Activated CD4-positive, alpha-beta memory T cell treated with anti-CD3 and anti-CD28 coated beads, Interleukin-2, amount 10 ng/mL, durations not matched to agents 7 days and 5 days (primary cell): ENCODE results near the gene ALG12. TPM values are rescaled to one million over a fixed set of nuclear protein-coding genes. Genes with fewer than 3 reads are reported as not detected.

Experiments used
- CTCF ChIA-PET: fragments of 350-600 bp; sonication (Branson Sonifier 250); formaldehyde crosslinking; loops from one replicate; lab custom pipeline; 2021; ENCODE audit warnings: antibody characterized with exemption, inconsistent platforms; lab: Charles Lee
- POLR2A ChIA-PET: fragments of 350-600 bp; sonication (Branson Sonifier 250); formaldehyde crosslinking; loops from one replicate; lab custom pipeline; 2021; ENCODE audit warnings: antibody characterized with exemption; lab: Charles Lee
- DNase-seq: peaks from one replicate; pipeline ENCODE4 v3.0.0-alpha.2; 2020
- H3K27ac Mint-ChIP-seq: one replicate; pipeline ENCODE4 v1.8.0; 2021; ENCODE audit warnings: mild to moderate bottlenecking, mixed read lengths
- H3K27me3 Mint-ChIP-seq: one replicate; pipeline ENCODE4 v1.8.0; 2021; ENCODE audit warnings: mixed read lengths
- H3K36me3 Mint-ChIP-seq: one replicate; pipeline ENCODE4 v1.8.0; 2021; ENCODE audit warnings: low read depth, mixed read lengths
- H3K4me1 Mint-ChIP-seq: one replicate; pipeline ENCODE4 v1.8.0; 2021; ENCODE audit warnings: mixed read lengths
- H3K4me3 Mint-ChIP-seq: one replicate; pipeline ENCODE4 v1.8.0; 2021; ENCODE audit warnings: mild to moderate bottlenecking, mixed read lengths
- H3K9me3 Mint-ChIP-seq: one replicate; pipeline ENCODE4 v1.8.0; 2021; ENCODE audit warnings: mixed read lengths
- total RNA-seq, 2 experiments: library from RNA; stranded (reverse); gene quantifications; one replicate each; pipeline ENCODE4 v1.2.3, GENCODE V29; 2021

Gene ALG12
- total RNA-seq: 10 to 100 TPM; 14.7 to 20.6 TPM

DNA sequence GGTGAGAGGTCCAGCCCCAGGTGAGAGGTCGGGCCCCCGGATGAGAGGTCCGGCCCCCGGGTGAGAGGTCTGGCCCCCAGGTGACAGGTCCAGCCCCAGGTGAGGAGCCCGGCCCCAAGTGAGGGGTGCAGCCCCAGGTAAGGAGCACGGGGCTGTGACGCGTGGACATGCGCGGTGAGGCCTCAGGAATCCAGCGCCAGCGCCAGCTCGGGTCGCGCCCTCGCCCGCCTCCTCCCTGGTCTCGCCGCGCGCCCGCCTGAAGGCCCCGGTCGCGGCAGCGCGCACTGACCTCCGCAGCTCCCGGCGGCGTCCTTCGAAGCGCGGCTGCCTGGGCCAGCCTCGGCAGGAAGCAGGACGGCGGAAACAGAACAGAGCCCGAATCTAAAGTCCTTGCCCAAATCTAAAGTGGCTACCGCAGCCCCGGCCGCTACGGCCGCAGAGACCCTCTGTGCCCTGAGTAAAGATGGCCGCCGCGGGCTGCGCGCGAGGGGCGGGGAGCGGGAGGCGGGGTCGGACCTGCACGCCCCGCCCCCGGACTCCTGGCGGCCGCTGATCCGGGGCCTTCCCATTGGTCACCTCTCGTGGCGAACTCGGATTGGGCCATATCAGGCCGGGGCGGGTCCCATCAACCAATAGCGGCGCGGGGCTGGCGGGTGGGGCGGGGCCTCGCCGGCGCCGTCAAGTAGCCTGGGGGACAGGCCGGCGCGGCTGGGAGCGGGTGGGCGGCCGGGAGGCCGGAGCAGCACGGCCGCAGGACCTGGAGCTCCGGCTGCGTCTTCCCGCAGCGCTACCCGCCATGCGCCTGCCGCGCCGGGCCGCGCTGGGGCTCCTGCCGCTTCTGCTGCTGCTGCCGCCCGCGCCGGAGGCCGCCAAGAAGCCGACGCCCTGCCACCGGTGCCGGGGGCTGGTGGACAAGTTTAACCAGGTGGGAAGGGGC lies at the start of gene ALG12, which contains the start of gene CRELD2:
Gene ALG12 (minus strand): TSS at position 465 of the 937 bp plus-strand sequence. CDS start 4,673 bp downstream, outside the sequence.
Gene CRELD2 (plus strand): TSS at position 661 of the 937 bp plus-strand sequence. CDS start 136 bp downstream, at position 797.
- no peaks in the 10 kb centered on the region for H3K27me3 Mint-ChIP-seq
- ChIA-PET POLR2A (interaction anchor here (0.5 to 3.9 kb wide), 18 partner anchors 8 to 151 kb away, joined by 3 to 23 read pairs (median 4); partner anchors contain the start of gene PIM3), CTCF (interaction anchor here (0.7 to 1.9 kb wide), 3 partner anchors 31 to 151 kb away, joined by 3 to 9 read pairs (median 3); no protein-coding TSS in a partner anchor)
- H3K4me1 Mint-ChIP-seq: peaks cover 24% of the 10 kb centered on the region
- peak; percentile 97 for DNase-seq
- H3K9me3 Mint-ChIP-seq: no peaks in the 10 kb centered on the region
- peak within 1 kb of the TSS; percentile 81 for H3K27ac Mint-ChIP-seq
- peaks cover 18% of the 10 kb centered on the region for H3K36me3 Mint-ChIP-seq
- peak within 1 kb of the TSS; percentile 80 for H3K4me3 Mint-ChIP-seq

DNA sequence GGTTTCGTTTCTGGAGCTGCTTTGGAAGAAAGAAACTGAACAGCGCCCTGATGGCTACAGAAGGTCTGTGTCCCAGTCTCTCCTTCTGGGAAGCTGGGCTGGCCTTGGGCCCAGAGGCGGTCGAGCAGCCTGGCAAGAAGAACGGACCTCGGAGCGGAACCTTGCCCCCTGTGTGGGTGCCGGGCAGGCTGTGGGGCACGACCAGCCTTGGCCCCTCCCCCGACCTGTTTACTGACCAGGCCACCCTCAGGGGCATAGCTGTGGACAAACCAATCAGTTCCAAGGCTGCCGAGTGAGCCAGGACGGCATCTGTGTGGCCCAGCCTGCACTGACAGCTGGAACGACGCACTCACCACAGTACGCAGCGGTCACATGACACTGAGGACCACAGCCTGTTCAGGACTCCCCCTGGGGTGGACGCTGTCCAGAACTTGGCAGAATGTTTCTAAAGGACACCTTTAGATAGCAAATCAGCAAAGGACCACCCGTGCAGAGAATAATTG lies 49.5 kb upstream of the ALG12 start:
- ChIA-PET CTCF (interaction anchor here (1.3 kb wide), 1 partner anchor 37 kb away, joined by 5 read pairs; no protein-coding TSS in a partner anchor), POLR2A (interaction anchor here (2.9 kb wide), 1 partner anchor 31 kb away, joined by 14 read pairs; no protein-coding TSS in a partner anchor)
- H3K4me3 Mint-ChIP-seq: no peak overlapping the region
- no peaks in the 10 kb centered on the region for H3K27me3 Mint-ChIP-seq
- no peak overlapping the region for H3K27ac Mint-ChIP-seq
- peaks cover 39% of the 10 kb centered on the region for H3K4me1 Mint-ChIP-seq
- no peaks in the 10 kb centered on the region for H3K9me3 Mint-ChIP-seq
- DNase-seq: no peak
- peaks cover 23% of the 10 kb centered on the region for H3K36me3 Mint-ChIP-seq

DNA sequence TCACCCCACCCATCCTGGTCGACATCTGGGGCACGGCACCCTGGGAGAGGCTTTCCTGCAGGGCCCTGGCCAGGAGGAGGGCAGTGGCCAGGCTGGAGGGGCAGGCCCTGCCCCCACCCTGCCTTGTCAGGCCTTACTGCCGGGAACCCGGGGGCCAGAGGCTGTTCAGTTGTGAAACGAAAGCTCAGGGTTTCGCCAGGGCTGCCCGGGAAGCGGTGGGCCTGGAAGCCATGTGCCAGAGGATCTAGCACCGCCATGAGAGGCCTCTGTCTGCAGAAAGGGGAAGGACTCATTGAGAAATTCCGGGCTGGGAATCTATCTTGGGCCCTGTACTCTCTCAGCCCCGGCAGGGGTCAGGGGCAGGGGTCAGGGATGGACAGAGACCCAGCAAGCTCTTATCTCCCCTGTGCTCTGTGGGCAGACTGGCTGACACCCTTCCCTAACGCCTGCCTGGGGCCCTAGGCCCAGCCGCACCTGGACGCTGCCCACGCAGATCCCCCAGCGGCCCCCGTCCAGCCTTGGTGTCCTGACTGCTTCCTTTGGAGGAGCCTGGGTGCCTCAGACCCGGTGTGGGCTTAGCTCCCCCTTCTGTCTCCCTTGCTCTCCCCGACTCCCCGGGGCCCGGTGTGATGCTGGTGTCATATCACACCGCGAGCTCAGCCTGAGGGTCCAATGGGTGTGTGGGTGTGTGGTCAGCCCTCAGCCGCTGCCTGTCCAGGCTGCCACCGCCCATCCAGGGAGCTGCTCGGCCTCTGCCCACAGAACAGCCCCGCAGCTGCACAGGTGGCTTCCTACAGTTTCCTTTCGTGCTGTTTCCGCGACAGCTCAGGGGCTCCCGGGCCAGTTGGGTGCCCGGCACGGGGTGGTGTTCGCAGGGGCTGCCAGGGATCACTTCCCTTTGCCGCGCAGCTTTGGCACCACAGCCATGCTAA lies 48.8 kb upstream of the ALG12 start:
- Mint-ChIP-seq H3K27ac (no peak overlapping the region), H3K27me3 (no peaks in the 10 kb centered on the region), H3K4me1 (peaks cover 42% of the 10 kb centered on the region), H3K36me3 (peaks cover 27% of the 10 kb centered on the region), H3K9me3 (no peaks in the 10 kb centered on the region), H3K4me3 (no peak overlapping the region)
- ChIA-PET CTCF (interaction anchor here (1.3 kb wide), 1 partner anchor 37 kb away, joined by 5 read pairs; no protein-coding TSS in a partner anchor), POLR2A (interaction anchor here (1.0 to 2.9 kb wide), 2 partner anchors 31 to 223 kb away, joined by 5 to 14 read pairs; no protein-coding TSS in a partner anchor)
- DNase-seq: no peak

DNA sequence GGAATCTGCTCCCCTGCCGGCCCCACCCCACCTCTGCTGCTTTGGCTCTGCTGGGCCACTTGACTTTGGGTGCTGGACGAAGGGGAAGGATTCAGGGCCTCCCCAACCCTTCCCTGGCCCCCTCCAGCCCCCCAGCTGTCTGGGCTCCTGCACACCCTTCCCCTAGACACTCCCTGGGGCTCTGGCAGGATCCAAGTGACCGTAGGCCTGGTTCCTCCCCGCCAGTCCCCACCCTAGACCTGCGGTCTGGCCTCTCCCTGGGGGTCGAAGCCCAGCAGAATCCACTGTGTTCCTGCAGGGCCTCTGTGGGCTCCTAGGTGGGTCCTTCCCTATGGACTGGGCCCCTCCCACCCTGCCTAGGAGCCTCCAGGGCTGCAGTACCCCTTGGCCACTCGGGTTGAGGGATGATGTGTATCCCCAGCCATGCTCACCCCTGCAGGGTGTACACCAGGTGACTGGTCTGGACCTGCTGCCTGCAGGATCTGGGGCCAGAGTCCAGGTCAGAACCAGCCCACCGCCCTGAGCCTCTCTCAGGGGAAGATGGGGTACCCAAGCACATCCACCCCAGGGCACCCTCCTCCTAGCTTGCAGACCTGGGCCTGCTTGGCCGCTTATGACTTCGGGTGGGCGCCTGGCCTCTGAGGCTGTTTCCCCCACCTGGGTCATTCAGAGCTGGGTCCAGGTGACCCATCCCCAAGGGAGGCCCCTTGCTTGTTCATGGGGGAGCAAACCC lies 48.0 kb upstream of the ALG12 start:
- H3K27ac Mint-ChIP-seq: no peak overlapping the region
- CTCF ChIA-PET: no interaction called here
- no peaks in the 10 kb centered on the region for H3K27me3 Mint-ChIP-seq
- DNase-seq: peak; percentile 17
- H3K4me1 Mint-ChIP-seq: peaks cover 41% of the 10 kb centered on the region
- H3K4me3 Mint-ChIP-seq: no peak overlapping the region
- POLR2A ChIA-PET: interaction anchor here (1.0 to 2.9 kb wide), 2 partner anchors 30 to 224 kb away, joined by 5 to 14 read pairs; no protein-coding TSS in a partner anchor
- no peaks in the 10 kb centered on the region for H3K9me3 Mint-ChIP-seq
- H3K36me3 Mint-ChIP-seq: peaks cover 33% of the 10 kb centered on the region

DNA sequence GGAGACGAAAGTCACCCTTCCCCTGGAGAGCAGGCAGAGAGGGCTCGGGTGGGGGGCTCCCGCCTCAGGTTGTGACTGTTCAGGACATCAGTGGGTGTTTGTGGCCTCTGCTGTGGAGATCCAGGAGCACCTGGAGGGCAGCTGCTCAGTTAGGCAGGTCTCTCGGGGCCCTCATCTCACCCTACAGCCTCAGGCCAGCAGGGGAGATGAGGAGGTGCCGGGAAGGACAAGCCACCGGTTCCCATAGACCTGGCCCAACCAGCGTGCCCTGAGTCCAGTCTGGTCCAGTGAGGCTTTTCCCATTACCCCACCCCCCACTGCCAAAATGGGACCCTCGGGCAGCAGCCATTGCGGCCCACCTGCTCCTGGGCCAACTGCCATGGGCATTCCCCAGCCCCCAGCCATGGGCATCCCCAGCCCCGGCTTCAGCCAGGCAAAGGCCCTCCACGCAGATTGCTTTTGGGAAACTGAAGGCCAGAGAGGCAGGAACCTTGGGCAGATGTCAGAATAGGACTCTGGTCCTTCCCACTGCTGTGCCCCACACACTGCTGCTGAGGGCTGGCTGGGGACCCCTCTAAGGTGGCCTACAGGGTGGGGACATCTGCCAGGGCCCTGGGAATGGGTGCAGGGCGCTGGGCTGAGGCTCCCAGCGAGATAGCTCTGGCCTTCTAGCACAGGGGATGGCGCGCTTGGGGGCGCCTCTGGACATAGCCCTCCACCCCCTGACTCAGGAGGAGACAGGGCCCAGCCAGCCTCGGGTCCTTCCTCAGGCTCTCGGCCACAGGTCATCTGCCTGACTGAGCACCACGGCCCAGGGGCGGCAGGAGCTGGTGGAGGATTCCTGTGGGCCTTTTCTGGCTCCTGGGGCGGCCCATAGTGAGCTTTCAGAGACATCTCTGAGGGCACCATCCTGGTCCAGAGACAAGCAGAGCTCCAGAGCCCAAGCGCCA lies 47.1 kb upstream of the ALG12 start:
- H3K9me3 Mint-ChIP-seq: no peaks in the 10 kb centered on the region
- peaks cover 33% of the 10 kb centered on the region for H3K36me3 Mint-ChIP-seq
- peak; percentile 17 for DNase-seq
- no peak overlapping the region for H3K27ac Mint-ChIP-seq
- H3K27me3 Mint-ChIP-seq: no peaks in the 10 kb centered on the region
- peaks cover 33% of the 10 kb centered on the region for H3K4me1 Mint-ChIP-seq
- ChIA-PET CTCF (no interaction called here), POLR2A (interaction anchor here (2.9 kb wide), 1 partner anchor 29 kb away, joined by 14 read pairs; no protein-coding TSS in a partner anchor)
- no peak overlapping the region for H3K4me3 Mint-ChIP-seq

DNA sequence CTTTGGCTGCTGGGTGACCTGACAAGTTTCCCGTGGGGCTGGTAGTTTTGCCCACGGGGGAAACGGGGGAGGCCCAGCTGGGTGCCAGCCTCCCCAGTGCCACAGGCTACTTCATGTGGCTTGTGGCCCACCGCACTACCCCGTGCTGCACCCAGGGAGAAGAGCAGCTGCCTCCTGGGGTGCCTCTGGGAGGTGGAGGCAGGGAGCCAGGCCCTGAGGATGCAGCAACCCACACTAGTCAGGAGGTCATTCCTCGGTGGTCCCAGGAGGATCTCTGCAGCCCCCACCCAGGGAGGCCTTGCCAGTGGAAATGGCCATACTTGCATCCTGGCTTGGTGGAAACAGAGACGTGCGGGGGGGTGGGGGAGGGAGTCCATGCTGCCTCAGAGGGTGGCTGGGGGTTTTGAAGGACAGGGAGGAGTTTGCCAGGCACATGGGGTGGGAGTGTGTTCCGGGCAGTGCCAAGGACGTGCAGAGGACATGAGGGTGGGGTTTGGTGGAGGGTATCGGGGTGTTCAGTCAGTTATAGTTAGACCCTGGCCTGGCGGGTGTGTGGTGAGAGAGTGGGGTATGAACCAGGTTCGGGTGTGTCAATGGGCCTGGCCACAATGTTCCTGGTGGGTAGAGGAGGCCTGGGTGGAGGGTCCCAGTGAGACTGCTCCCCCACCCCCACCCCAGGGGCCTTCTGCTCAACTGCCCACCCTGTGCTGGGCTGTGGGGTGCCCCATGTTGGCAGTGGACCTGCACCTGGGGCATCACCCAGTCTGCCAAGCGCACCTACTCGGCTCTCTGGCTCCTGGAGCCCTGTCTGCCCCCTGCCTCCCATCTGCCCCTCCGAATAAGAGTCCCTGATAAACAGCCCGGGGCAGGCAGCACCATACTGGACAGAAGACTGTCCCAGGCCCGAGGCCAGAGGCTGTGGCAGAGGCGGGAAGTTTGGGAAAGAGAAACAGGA lies 46.2 kb upstream of the ALG12 start:
- no peaks in the 10 kb centered on the region for H3K27me3 Mint-ChIP-seq
- POLR2A ChIA-PET: interaction anchor here (6.0 kb wide), 1 partner anchor 28 kb away, joined by 55 read pairs; no protein-coding TSS in a partner anchor
- H3K4me3 Mint-ChIP-seq: peak overlapping the region; percentile 75
- CTCF ChIA-PET: interaction anchor here (3.5 kb wide), 1 partner anchor 34 kb away, joined by 11 read pairs; no protein-coding TSS in a partner anchor
- DNase-seq: peak; percentile 29
- peak overlapping the region; percentile 66 for H3K27ac Mint-ChIP-seq
- no peaks in the 10 kb centered on the region for H3K9me3 Mint-ChIP-seq
- H3K36me3 Mint-ChIP-seq: peaks cover 33% of the 10 kb centered on the region
- peaks cover 32% of the 10 kb centered on the region for H3K4me1 Mint-ChIP-seq

DNA sequence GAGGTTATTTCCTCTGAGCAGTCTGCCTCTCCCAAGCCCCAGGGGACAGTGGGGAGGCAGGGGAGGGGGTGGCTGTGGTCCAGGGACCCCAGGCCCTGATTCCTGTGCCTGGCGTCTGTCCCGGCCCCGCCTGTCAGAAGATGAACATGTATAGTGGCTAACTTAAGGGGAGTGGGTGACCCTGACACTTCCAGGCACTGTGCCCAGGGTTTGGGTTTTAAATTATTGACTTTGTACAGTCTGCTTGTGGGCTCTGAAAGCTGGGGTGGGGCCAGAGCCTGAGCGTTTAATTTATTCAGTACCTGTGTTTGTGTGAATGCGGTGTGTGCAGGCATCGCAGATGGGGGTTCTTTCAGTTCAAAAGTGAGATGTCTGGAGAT lies 45.4 kb upstream of the ALG12 start:
- peak; percentile 16 for DNase-seq
- Mint-ChIP-seq H3K27ac (peak overlapping the region; percentile 66), H3K36me3 (peaks cover 33% of the 10 kb centered on the region), H3K9me3 (no peaks in the 10 kb centered on the region), H3K27me3 (no peaks in the 10 kb centered on the region), H3K4me1 (peaks cover 38% of the 10 kb centered on the region), H3K4me3 (peak overlapping the region; percentile 75)
- POLR2A ChIA-PET: interaction anchor here (0.6 to 6.0 kb wide), 4 partner anchors 7 to 48 kb away, joined by 4 to 55 read pairs (median 29); no protein-coding TSS in a partner anchor
- CTCF ChIA-PET: interaction anchor here (0.6 to 3.5 kb wide), 2 partner anchors 33 to 67 kb away, joined by 3 to 11 read pairs; no protein-coding TSS in a partner anchor

DNA sequence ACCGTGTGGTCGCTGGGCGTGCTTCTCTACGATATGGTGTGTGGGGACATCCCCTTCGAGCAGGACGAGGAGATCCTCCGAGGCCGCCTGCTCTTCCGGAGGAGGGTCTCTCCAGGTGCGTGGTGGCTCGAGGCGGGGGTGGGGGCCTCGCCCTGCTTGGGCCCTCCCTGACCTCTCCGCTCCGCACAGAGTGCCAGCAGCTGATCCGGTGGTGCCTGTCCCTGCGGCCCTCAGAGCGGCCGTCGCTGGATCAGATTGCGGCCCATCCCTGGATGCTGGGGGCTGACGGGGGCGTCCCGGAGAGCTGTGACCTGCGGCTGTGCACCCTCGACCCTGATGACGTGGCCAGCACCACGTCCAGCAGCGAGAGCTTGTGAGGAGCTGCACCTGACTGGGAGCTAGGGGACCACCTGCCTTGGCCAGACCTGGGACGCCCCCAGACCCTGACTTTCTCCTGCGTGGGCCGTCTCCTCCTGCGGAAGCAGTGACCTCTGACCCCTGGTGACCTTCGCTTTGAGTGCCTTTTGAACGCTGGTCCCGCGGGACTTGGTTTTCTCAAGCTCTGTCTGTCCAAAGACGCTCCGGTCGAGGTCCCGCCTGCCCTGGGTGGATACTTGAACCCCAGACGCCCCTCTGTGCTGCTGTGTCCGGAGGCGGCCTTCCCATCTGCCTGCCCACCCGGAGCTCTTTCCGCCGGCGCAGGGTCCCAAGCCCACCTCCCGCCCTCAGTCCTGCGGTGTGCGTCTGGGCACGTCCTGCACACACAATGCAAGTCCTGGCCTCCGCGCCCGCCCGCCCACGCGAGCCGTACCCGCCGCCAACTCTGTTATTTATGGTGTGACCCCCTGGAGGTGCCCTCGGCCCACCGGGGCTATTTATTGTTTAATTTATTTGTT lies 44.8 kb upstream of the ALG12 start:
- Mint-ChIP-seq H3K27ac (peak overlapping the region; percentile 77), H3K9me3 (no peaks in the 10 kb centered on the region), H3K27me3 (no peaks in the 10 kb centered on the region), H3K36me3 (peaks cover 33% of the 10 kb centered on the region), H3K4me1 (peaks cover 40% of the 10 kb centered on the region), H3K4me3 (peak overlapping the region; percentile 75)
- peak; percentile 17 for DNase-seq
- ChIA-PET CTCF (interaction anchor here (0.6 to 3.5 kb wide), 2 partner anchors 32 to 67 kb away, joined by 3 to 11 read pairs; no protein-coding TSS in a partner anchor), POLR2A (interaction anchor here (0.6 to 6.0 kb wide), 8 partner anchors 7 to 137 kb away, joined by 3 to 55 read pairs (median 6); no protein-coding TSS in a partner anchor)
